ENCODE data around the gene PCDH9. TPM values are rescaled to one million over a fixed set of nuclear protein-coding genes. Genes with fewer than 3 reads are reported as not detected.

PCDH9 gene
- total and polyA plus RNA-seq, 2 experiments from 2014 or later, result 0.56 to 0.76 TPM

DNA sequence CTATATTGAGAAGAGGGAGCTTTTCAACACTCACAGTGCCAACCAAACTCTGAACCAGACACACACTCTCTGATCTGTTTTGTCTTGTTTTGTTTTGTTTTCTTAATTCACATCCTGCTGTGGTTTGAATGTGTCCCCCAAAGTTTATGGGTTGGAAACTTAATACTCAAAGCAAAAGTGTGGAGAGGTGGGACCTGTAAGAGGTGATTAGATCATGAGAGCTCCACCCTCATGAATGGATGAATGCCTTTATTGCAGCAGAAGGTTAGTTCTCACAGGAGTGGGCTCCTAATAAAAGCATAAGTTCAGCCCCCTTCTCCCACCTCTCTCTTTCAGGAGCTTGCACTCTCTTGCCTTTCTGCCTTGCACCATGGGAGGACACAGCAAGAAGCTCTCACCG is 957.1 kb downstream of the PCDH9 start:
- no peak for DNase-seq
- in situ Hi-C loops (cut with MboI), result no loop called here
- no peaks in the 10 kb centered on the region for H3K9me3 ChIP-seq (ENCODE audit: low read depth)
- H3K4me1 ChIP-seq (ENCODE audit: insufficient read depth), result no peaks in the 10 kb centered on the region
- H3K36me3 ChIP-seq (ENCODE audit: low read depth), result no peaks in the 10 kb centered on the region
- no peak overlapping the region for H2AFZ ChIP-seq
- H3K9me2 ChIP-seq (ENCODE audit: insufficient read depth), result no peaks in the 10 kb centered on the region
- H3K27me3 ChIP-seq (replicated peaks; ENCODE audit: insufficient read depth), result no peaks in the 10 kb centered on the region
- no peaks in the 10 kb centered on the region for H3K79me2 ChIP-seq (ENCODE audit: insufficient read depth)
- H3K4me3 ChIP-seq, result no peak overlapping the region
- no peak for TF ChIP-seq EZH2 (IDR thresholded peaks at IDR 0.05; ENCODE audit: insufficient read depth, poor library complexity, severe bottlenecking)
- no peak for TF ChIP-seq EZH2phosphoT487 (IDR thresholded peaks at IDR 0.05; ENCODE audit: insufficient read depth, low read depth)
- H3F3A ChIP-seq (ENCODE audit: insufficient read depth), result no peaks in the 10 kb centered on the region
- no peaks in the 10 kb centered on the region for H4K20me1 ChIP-seq (ENCODE audit: insufficient read depth)
- no peak overlapping the region for H3K27ac ChIP-seq
- H3K4me2 ChIP-seq (ENCODE audit: unreplicated experiment), result no peak overlapping the region
- no peak overlapping the region for H3K9ac ChIP-seq
- 0 to 14% methylated on average over 1 of the region's 1 CpG for WGBS, 2 experiments (ENCODE audit: low coverage in 1 of 2, low lambda C conversion rate in 2 of 2, missing lambda C conversion rate in 2 of 2)

DNA sequence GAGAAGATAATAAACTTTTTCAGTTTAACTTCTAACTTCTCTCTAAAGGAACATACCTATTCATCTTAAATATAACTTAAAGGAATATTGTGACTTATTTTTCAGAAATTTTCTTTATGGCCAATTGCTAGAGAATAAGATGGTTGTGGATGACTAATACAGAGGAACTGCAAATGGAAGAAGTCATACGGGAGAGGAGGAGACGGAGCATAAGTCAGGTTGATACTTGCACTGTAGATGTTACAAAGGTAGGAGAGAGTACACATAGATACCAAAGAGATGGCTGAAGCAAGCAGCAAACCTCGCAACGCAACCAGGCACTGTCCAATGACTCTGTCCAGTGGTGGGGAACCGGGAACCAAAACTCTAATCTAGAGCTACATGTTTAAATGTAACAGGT is 963.4 kb downstream of the PCDH9 start:
- Histone ChIP-seq H3K9me2 (ENCODE audit: insufficient read depth) (no peaks in the 10 kb centered on the region), H3K4me1 (ENCODE audit: insufficient read depth) (no peaks in the 10 kb centered on the region), H3K36me3 (ENCODE audit: low read depth) (no peaks in the 10 kb centered on the region), H3K27ac (no peak overlapping the region), H3F3A (ENCODE audit: insufficient read depth) (no peaks in the 10 kb centered on the region), H3K9me3 (ENCODE audit: low read depth) (peaks cover 3% of the 10 kb centered on the region), H3K9ac (no peak overlapping the region), H3K4me2 (ENCODE audit: unreplicated experiment) (no peak overlapping the region), H3K4me3 (no peak overlapping the region), H4K20me1 (ENCODE audit: insufficient read depth) (no peaks in the 10 kb centered on the region), H3K79me2 (ENCODE audit: insufficient read depth) (no peaks in the 10 kb centered on the region), H3K27me3 (replicated peaks; ENCODE audit: insufficient read depth) (no peaks in the 10 kb centered on the region), H2AFZ (no peak overlapping the region)
- WGBS, 2 experiments (ENCODE audit: low coverage in 1 of 2, low lambda C conversion rate in 2 of 2, missing lambda C conversion rate in 2 of 2), result 31 to 35% methylated on average over 5 of the region's 5 CpGs
- TF ChIP-seq EZH2phosphoT487 (IDR thresholded peaks at IDR 0.05; ENCODE audit: insufficient read depth, low read depth) (no peak), EZH2 (IDR thresholded peaks at IDR 0.05; ENCODE audit: insufficient read depth, poor library complexity, severe bottlenecking) (no peak)
- no peak for DNase-seq
- in situ Hi-C loops (cut with MboI), result no loop called here

DNA sequence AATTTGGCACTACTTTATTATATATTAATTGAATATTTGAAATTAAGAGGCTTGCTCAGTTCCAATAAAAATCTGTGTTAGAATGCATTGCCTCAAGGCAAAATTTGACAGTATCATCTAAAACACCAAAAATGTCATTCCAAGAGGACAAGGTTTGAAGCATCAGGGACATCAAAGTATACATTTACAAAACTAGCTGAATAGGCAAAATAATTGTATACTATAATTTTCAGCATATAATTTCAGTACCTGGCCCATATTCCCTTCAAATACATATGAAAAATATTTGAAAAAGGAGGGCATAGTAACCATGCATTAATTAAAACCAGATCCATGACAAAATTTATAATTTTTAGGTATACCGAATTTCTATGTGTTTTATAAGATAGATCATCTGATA is 963.8 kb downstream of the PCDH9 start:
- Histone ChIP-seq H3K36me3 (ENCODE audit: low read depth) (no peaks in the 10 kb centered on the region), H3K27me3 (replicated peaks; ENCODE audit: insufficient read depth) (no peaks in the 10 kb centered on the region), H3K4me2 (ENCODE audit: unreplicated experiment) (no peak overlapping the region), H2AFZ (no peak overlapping the region), H3K4me3 (no peak overlapping the region), H3K9ac (no peak overlapping the region), H3K9me3 (ENCODE audit: low read depth) (peaks cover 3% of the 10 kb centered on the region), H3K9me2 (ENCODE audit: insufficient read depth) (no peaks in the 10 kb centered on the region), H4K20me1 (ENCODE audit: insufficient read depth) (no peaks in the 10 kb centered on the region), H3F3A (ENCODE audit: insufficient read depth) (no peaks in the 10 kb centered on the region), H3K79me2 (ENCODE audit: insufficient read depth) (no peaks in the 10 kb centered on the region), H3K27ac (no peak overlapping the region), H3K4me1 (ENCODE audit: insufficient read depth) (no peaks in the 10 kb centered on the region)
- in situ Hi-C loops (cut with MboI), result no loop called here
- 6 to 10% methylated on average over 1 of the region's 1 CpG for WGBS, 2 experiments (ENCODE audit: low coverage in 1 of 2, low lambda C conversion rate in 2 of 2, missing lambda C conversion rate in 2 of 2)
- DNase-seq, result no peak
- TF ChIP-seq EZH2 (IDR thresholded peaks at IDR 0.05; ENCODE audit: insufficient read depth, poor library complexity, severe bottlenecking) (no peak), EZH2phosphoT487 (IDR thresholded peaks at IDR 0.05; ENCODE audit: insufficient read depth, low read depth) (no peak)

DNA sequence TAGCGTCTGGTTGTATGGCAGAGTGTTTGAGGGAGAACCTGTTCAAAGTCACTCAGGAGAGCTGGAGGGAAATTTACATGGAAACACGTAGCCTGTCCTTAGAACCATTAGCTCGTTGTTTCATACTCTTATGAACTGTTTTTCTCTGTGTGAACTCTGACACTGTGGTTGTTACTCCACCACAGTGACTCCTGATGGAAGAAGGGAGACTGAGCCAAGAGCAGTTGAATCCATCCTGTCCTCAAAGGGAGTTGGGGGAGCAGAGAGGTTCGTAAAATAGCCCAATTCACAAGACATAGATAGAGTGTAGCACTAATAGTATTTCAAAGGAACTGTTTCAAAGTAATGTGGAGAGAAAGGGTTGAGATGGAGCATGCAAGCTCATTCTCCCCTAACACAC is 964.8 kb downstream of the PCDH9 start:
- no peak overlapping the region for H2AFZ ChIP-seq

DNA sequence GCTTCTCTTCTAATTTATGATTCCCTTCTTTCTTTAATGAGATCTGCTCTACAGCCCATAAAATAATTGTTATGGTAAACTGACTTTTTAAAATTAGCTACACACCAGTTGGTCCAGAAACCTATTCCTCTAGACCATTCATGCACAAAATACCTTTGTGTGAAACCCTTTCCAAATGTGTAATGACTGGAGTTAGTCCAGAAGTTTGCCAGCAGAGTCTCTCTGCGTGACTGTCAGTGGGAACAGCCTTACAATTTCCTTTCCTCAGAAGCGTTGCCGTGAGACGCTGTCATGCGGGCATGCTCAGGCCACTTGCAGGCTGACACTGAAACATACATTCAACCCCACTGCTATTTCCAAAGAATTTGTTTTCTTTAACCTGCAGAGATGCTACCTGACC is 965.2 kb downstream of the PCDH9 start:
- DNase-seq, result no peak
- WGBS, 2 experiments (ENCODE audit: low coverage in 1 of 2, low lambda C conversion rate in 2 of 2, missing lambda C conversion rate in 2 of 2), result 14 to 17% methylated on average over 5 of the region's 5 CpGs
- in situ Hi-C loops (cut with MboI), result no loop called here

More for the DNA sequence above, 964.8 kb downstream of the PCDH9 start:
- Histone ChIP-seq H3K4me1 (ENCODE audit: insufficient read depth) (no peaks in the 10 kb centered on the region), H3K79me2 (ENCODE audit: insufficient read depth) (no peaks in the 10 kb centered on the region), H3K4me2 (ENCODE audit: unreplicated experiment) (no peak overlapping the region), H3K27me3 (replicated peaks; ENCODE audit: insufficient read depth) (no peaks in the 10 kb centered on the region), H4K20me1 (ENCODE audit: insufficient read depth) (no peaks in the 10 kb centered on the region), H3K9ac (no peak overlapping the region), H3K4me3 (no peak overlapping the region), H3K27ac (no peak overlapping the region), H3K9me3 (ENCODE audit: low read depth) (peaks cover 3% of the 10 kb centered on the region), H3F3A (ENCODE audit: insufficient read depth) (no peaks in the 10 kb centered on the region), H3K9me2 (ENCODE audit: insufficient read depth) (no peaks in the 10 kb centered on the region), H3K36me3 (ENCODE audit: low read depth) (no peaks in the 10 kb centered on the region)
- no peak for DNase-seq
- in situ Hi-C loops (cut with MboI), result no loop called here
- TF ChIP-seq EZH2phosphoT487 (IDR thresholded peaks at IDR 0.05; ENCODE audit: insufficient read depth, low read depth) (no peak), EZH2 (IDR thresholded peaks at IDR 0.05; ENCODE audit: insufficient read depth, poor library complexity, severe bottlenecking) (no peak)
- 10 to 17% methylated on average over 4 of the region's 4 CpGs for WGBS, 2 experiments (ENCODE audit: low coverage in 1 of 2, low lambda C conversion rate in 2 of 2, missing lambda C conversion rate in 2 of 2)

More for the DNA sequence above, 965.2 kb downstream of the PCDH9 start:
- no peaks in the 10 kb centered on the region for H3K27me3 ChIP-seq (replicated peaks; ENCODE audit: insufficient read depth)
- H4K20me1 ChIP-seq (ENCODE audit: insufficient read depth), result no peaks in the 10 kb centered on the region
- no peak overlapping the region for H3K4me2 ChIP-seq (ENCODE audit: unreplicated experiment)
- H3K9ac ChIP-seq, result no peak overlapping the region
- H3K9me2 ChIP-seq (ENCODE audit: insufficient read depth), result no peaks in the 10 kb centered on the region
- H3K36me3 ChIP-seq (ENCODE audit: low read depth), result no peaks in the 10 kb centered on the region
- peaks cover 3% of the 10 kb centered on the region for H3K9me3 ChIP-seq (ENCODE audit: low read depth)
- H3K4me1 ChIP-seq (ENCODE audit: insufficient read depth), result no peaks in the 10 kb centered on the region
- H3K4me3 ChIP-seq, result no peak overlapping the region
- TF ChIP-seq EZH2 (IDR thresholded peaks at IDR 0.05; ENCODE audit: insufficient read depth, poor library complexity, severe bottlenecking) (no peak), EZH2phosphoT487 (IDR thresholded peaks at IDR 0.05; ENCODE audit: insufficient read depth, low read depth) (no peak)
- H3F3A ChIP-seq (ENCODE audit: insufficient read depth), result no peaks in the 10 kb centered on the region
- H3K27ac ChIP-seq, result no peak overlapping the region
- H2AFZ ChIP-seq, result no peak overlapping the region
- no peaks in the 10 kb centered on the region for H3K79me2 ChIP-seq (ENCODE audit: insufficient read depth)
